Hepatocyte (in vitro differentiated cells): ENCODE measurements around the gene FIBCD1. TPM values are rescaled to one million over a fixed set of nuclear protein-coding genes. Genes with fewer than 3 reads are reported as not detected.

Experiments used
- DNase-seq: peaks from one replicate; pipeline ENCODE4 v3.0.0-alpha.2; 2016; ENCODE audit warnings: low spot score
- H2AFZ ChIP-seq: fragments of 200-600 bp; sonication (generic); 2 replicates; pipeline ENCODE4 v1.6.0; 2016; ENCODE audit warnings: antibody characterized with exemption, mild to moderate bottlenecking
- H3K27ac ChIP-seq: fragments of 200-600 bp; sonication (generic); 2 replicates; pipeline ENCODE4 v1.5.1; 2016; ENCODE audit warnings: mild to moderate bottlenecking
- H3K27me3 ChIP-seq: fragments of 200-600 bp; sonication (generic); 2 replicates; pipeline ENCODE4 v1.6.1; 2016
- H3K36me3 ChIP-seq: fragments of 200-600 bp; sonication (generic); replicated peaks from 2 replicates; pipeline ENCODE4 v1.5.1; 2016; ENCODE audit warnings: low read depth; ENCODE audit not compliant: insufficient read depth
- H3K4me1 ChIP-seq: fragments of 200-600 bp; sonication (generic); 2 replicates; pipeline ENCODE4 v1.5.1; 2016; ENCODE audit warnings: mild to moderate bottlenecking, moderate library complexity; ENCODE audit not compliant: insufficient read depth
- H3K4me2 ChIP-seq: fragments of 200-600 bp; sonication (generic); 2 replicates; pipeline ENCODE4 v1.6.0; 2016
- H3K4me3 ChIP-seq: fragments of 200-600 bp; sonication (generic); 2 replicates; pipeline ENCODE4 v1.5.1; 2016; ENCODE audit warnings: mild to moderate bottlenecking
- H3K79me2 ChIP-seq: fragments of 200-600 bp; sonication (generic); 2 replicates; pipeline ENCODE4 v1.6.0; 2017; ENCODE audit warnings: mild to moderate bottlenecking
- H3K9me2 ChIP-seq: fragments of 200-600 bp; sonication (generic); replicated peaks from 2 replicates; pipeline ENCODE4 v1.6.0; 2017; ENCODE audit warnings: mild to moderate bottlenecking; ENCODE audit not compliant: insufficient read depth
- H3K9me3 ChIP-seq: fragments of 200-600 bp; sonication (generic); 2 replicates; pipeline ENCODE4 v1.5.1; 2016; ENCODE audit warnings: low read depth, mild to moderate bottlenecking
- H4K20me1 ChIP-seq: fragments of 200-600 bp; sonication (generic); 2 replicates; pipeline ENCODE4 v1.6.0; 2016; ENCODE audit warnings: mild to moderate bottlenecking; ENCODE audit not compliant: insufficient read depth, poor library complexity, severe bottlenecking
- CTCF ChIP-seq: fragments of 200-600 bp; sonication (generic); IDR thresholded peaks from 2 replicates; pipeline ENCODE4 v1.5.1; 2016; ENCODE audit warnings: antibody characterized with exemption, mild to moderate bottlenecking; ENCODE audit not compliant: poor library complexity
- EZH2 ChIP-seq: fragments of 200-600 bp; sonication (generic); IDR thresholded peaks from 2 replicates; pipeline ENCODE4 v1.6.1; 2016; ENCODE audit warnings: antibody characterized with exemption, mild to moderate bottlenecking, borderline replicate concordance
- EZH2phosphoT487 ChIP-seq: fragments of 200-600 bp; sonication (generic); IDR thresholded peaks from one replicate; pipeline ENCODE4 v1.6.1; 2018; ENCODE audit warnings: antibody characterized with exemption, mild to moderate bottlenecking, low read depth, moderate library complexity; ENCODE audit not compliant: unreplicated experiment, severe bottlenecking
- WGBS: methylation state at CpG from one replicate; pipeline ENCODE4 v1.1.6; 2016; ENCODE audit warnings: low lambda C conversion rate; ENCODE audit errors: missing lambda C conversion rate; 5-methylcytosine and 5-hydroxymethylcytosine counted together
- polyA plus RNA-seq: library from polyadenylated mRNA; unstranded; fragments of >200 nt; fragmentation: Nextera tagmentation; extraction: Ambion mirVana; gene quantifications from 2 replicates; pipeline ENCODE4 v1.2.1, GENCODE V29; 2016
- total RNA-seq: library from RNA; depleted of rRNA; stranded (reverse); fragments of >200 nt; gene quantifications from 2 replicates; pipeline ENCODE4 v1.2.3, GENCODE V29; 2014

FIBCD1 gene
- total and polyA plus RNA-seq, 2 experiments from 2014 or later: 0.33 TPM; not detected in 1

- H3K4me1 ChIP-seq: peaks cover 27% of the 10 kb centered on the region
- H3K36me3 ChIP-seq: no peaks in the 10 kb centered on the region
- H3K27ac ChIP-seq: peak overlapping the region; percentile 5
- H3K4me3 ChIP-seq: no peak overlapping the region
- no peaks in the 10 kb centered on the region for H3K9me2 ChIP-seq
- TF ChIP-seq EZH2phosphoT487: no peak
- TF ChIP-seq CTCF: no peak
- TF ChIP-seq EZH2: no peak
- H3K79me2 ChIP-seq: no peaks in the 10 kb centered on the region
- WGBS: 82% methylated on average over 20 of the region's 20 CpGs
- peaks cover 23% of the 10 kb centered on the region for H3K27me3 ChIP-seq
- H2AFZ ChIP-seq: no peak overlapping the region
- H3K4me2 ChIP-seq: no peak overlapping the region
- H3K9me3 ChIP-seq: no peaks in the 10 kb centered on the region
- H4K20me1 ChIP-seq: no peaks in the 10 kb centered on the region
- DNase-seq: no peak
These were observed 7.4 kb downstream of the FIBCD1 start for GRCh38 chr9:130931508-130932254.

GRCh38 chr9:130930804-130931349, 8.2 kb downstream of the FIBCD1 start:
- no peaks in the 10 kb centered on the region for H3K9me3 ChIP-seq
- peaks cover 21% of the 10 kb centered on the region for H3K27me3 ChIP-seq
- no peak overlapping the region for H2AFZ ChIP-seq
- H3K27ac ChIP-seq: no peak overlapping the region
- H3K36me3 ChIP-seq: no peaks in the 10 kb centered on the region
- H4K20me1 ChIP-seq: no peaks in the 10 kb centered on the region
- no peak for DNase-seq
- H3K9me2 ChIP-seq: no peaks in the 10 kb centered on the region
- no peaks in the 10 kb centered on the region for H3K79me2 ChIP-seq
- H3K4me1 ChIP-seq: peaks cover 25% of the 10 kb centered on the region
- H3K4me2 ChIP-seq: no peak overlapping the region
- WGBS: 95% methylated on average over 15 of the region's 15 CpGs
- no peak overlapping the region for H3K4me3 ChIP-seq
- TF ChIP-seq CTCF: no peak
- TF ChIP-seq EZH2: no peak
- no peak for TF ChIP-seq EZH2phosphoT487

GRCh38 chr9:130930132-130930803, 8.8 kb downstream of the FIBCD1 start:
- Histone ChIP-seq H2AFZ (no peak overlapping the region), H3K36me3 (no peaks in the 10 kb centered on the region), H3K9me2 (no peaks in the 10 kb centered on the region), H3K27me3 (peaks cover 20% of the 10 kb centered on the region), H3K27ac (no peak overlapping the region), H3K4me2 (no peak overlapping the region), H4K20me1 (no peaks in the 10 kb centered on the region), H3K79me2 (no peaks in the 10 kb centered on the region), H3K4me3 (no peak overlapping the region), H3K9me3 (no peaks in the 10 kb centered on the region), H3K4me1 (peaks cover 25% of the 10 kb centered on the region)
- WGBS: 94% methylated on average over 12 of the region's 23 CpGs
- no peak for DNase-seq
- TF ChIP-seq CTCF (no peak), EZH2 (no peak), EZH2phosphoT487 (no peak)
